B cell (primary cell): ENCODE measurements around the gene SCRN1. TPM values are rescaled to one million over a fixed set of nuclear protein-coding genes. Genes with fewer than 3 reads are reported as not detected.
"Not testable (repeated sequence)": the region's sequence is repeated elsewhere in the genome, so short reads cannot be mapped to it uniquely, and the experiment has no call there.

Experiments
- ATAC-seq: fragments of 200-7000 bp; cut with Tn5 transposase; one replicate; pipeline ENCODE4 v1.10.0; 2021; ENCODE audit warnings: low read depth, mild to moderate bottlenecking, moderate number of reproducible peaks, moderate library complexity
- CTCF ChIA-PET: fragments of 350-600 bp; sonication (Branson Sonifier 250); formaldehyde crosslinking; loops from one replicate; lab custom pipeline; 2021; ENCODE audit warnings: antibody characterized with exemption, inconsistent platforms; lab: Charles Lee
- POLR2A ChIA-PET: fragments of 350-600 bp; sonication (Branson Sonifier 250); formaldehyde crosslinking; loops from one replicate; lab custom pipeline; 2021; ENCODE audit warnings: antibody characterized with exemption; lab: Charles Lee
- DNase-seq: peaks from one replicate; pipeline ENCODE4 v3.0.0; 2013
- H2AFZ ChIP-seq: 2 replicates; pipeline ENCODE4 v1.6.1; 2012; ENCODE audit warnings: mild to moderate bottlenecking, low read depth, low read length; ENCODE audit not compliant: insufficient read depth, poor library complexity, severe bottlenecking
- H3K27ac ChIP-seq, 2 donors: 1 replicate in 1 of 2; 2 replicates in 1 of 2; pipeline ENCODE4 v1.5.1; 2012 to 2013; ENCODE audit warnings: low read length in 2 of 2, mild to moderate bottlenecking in 2 of 2, moderate library complexity in 1 of 2
- H3K27me3 ChIP-seq, 4 experiments: fragments of 200-600 bp in 1 of 4; sonication (generic) in 1 of 4; replicated peaks in 1 of 4; 1 replicate in 2 of 4; 2 replicates in 2 of 4; pipeline versions ENCODE4 v1.6.1 to v1.7.0; 2013 to 2016; ENCODE audit warnings: low read length in 3 of 4, mild to moderate bottlenecking in 2 of 4, mixed read lengths in 1 of 4, moderate library complexity in 1 of 4; ENCODE audit not compliant: insufficient read depth in 4 of 4, control insufficient read depth in 3 of 4; ENCODE audit errors: control extremely low read depth in 1 of 4
- H3K36me3 ChIP-seq, 2 experiments: replicated peaks in 1 of 2; 1 replicate in 1 of 2; 2 replicates in 1 of 2; pipeline versions ENCODE4 v1.6.1 to v1.7.1; 2013; ENCODE audit warnings: low read length in 1 of 2; ENCODE audit not compliant: insufficient read depth in 2 of 2, control insufficient read depth in 1 of 2; ENCODE audit errors: control extremely low read depth in 1 of 2, extremely low read depth in 1 of 2
- H3K4me1 ChIP-seq, 2 donors: fragments of 200-600 bp in 1 of 2; sonication (generic) in 1 of 2; 1 replicate in 1 of 2; 2 replicates in 1 of 2; pipeline versions ENCODE4 v1.5.1 to v1.6.1; 2013 to 2017; ENCODE audit warnings: low read length in 2 of 2; ENCODE audit not compliant: control insufficient read depth in 2 of 2, insufficient read depth in 2 of 2
- H3K4me2 ChIP-seq: replicated peaks from 2 replicates; pipeline ENCODE3; 2012; ENCODE audit warnings: mild to moderate bottlenecking, low read depth, low read length; ENCODE audit not compliant: poor library complexity, severe bottlenecking
- H3K4me3 ChIP-seq, 5 experiments: fragments of 200-600 bp in 1 of 5; sonication (generic) in 1 of 5; 1 replicate in 3 of 5; 2 replicates in 2 of 5; pipeline versions ENCODE4 v1.5.1 to v1.7.0; 2011 to 2016; ENCODE audit warnings: low read length in 4 of 5, mild to moderate bottlenecking in 4 of 5, low read depth in 2 of 5, control low read depth in 1 of 5, moderate library complexity in 1 of 5; ENCODE audit not compliant: insufficient read depth in 1 of 5; ENCODE audit errors: control extremely low read depth in 1 of 5, extremely low read depth in 1 of 5
- H3K79me2 ChIP-seq: fragments of 200-600 bp; sonication (generic); one replicate; pipeline ENCODE4 v1.6.0; 2016; ENCODE audit warnings: low read length; ENCODE audit not compliant: control insufficient read depth, insufficient read depth
- H3K9ac ChIP-seq: fragments of 200-600 bp; sonication (generic); 2 replicates; pipeline ENCODE4 v1.6.1; 2017; ENCODE audit warnings: mild to moderate bottlenecking, low read length, moderate library complexity
- H3K9me3 ChIP-seq, 3 donors: one replicate each; pipeline versions ENCODE4 v1.6.1 to v1.7.1; 2013; ENCODE audit warnings: low read length in 2 of 3; ENCODE audit not compliant: control insufficient read depth in 2 of 3, insufficient read depth in 1 of 3; ENCODE audit errors: control extremely low read depth in 1 of 3
- H4K20me1 ChIP-seq: 2 replicates; pipeline ENCODE4 v1.6.0; 2012; ENCODE audit warnings: mild to moderate bottlenecking, low read length; ENCODE audit not compliant: insufficient read depth, control insufficient read depth, poor library complexity, severe bottlenecking
- H3K27ac Mint-ChIP-seq: one replicate; pipeline ENCODE4 v1.8.0; 2021; ENCODE audit warnings: mixed read lengths
- H3K27me3 Mint-ChIP-seq: one replicate; pipeline ENCODE4 v1.8.0; 2021; ENCODE audit warnings: mixed read lengths
- H3K4me1 Mint-ChIP-seq: one replicate; pipeline ENCODE4 v1.8.0; 2021; ENCODE audit warnings: mixed read lengths
- H3K4me3 Mint-ChIP-seq: one replicate; pipeline ENCODE4 v1.8.0; 2021; ENCODE audit warnings: mixed read lengths
- H3K9me3 Mint-ChIP-seq: one replicate; pipeline ENCODE4 v1.8.0; 2022; ENCODE audit warnings: mixed read lengths; ENCODE audit not compliant: insufficient read depth
- EZH2 ChIP-seq: IDR thresholded peaks from 2 replicates; pipeline ENCODE4 v1.6.1; 2012; ENCODE audit warnings: borderline replicate concordance, low read depth, mild to moderate bottlenecking, moderate library complexity, low read length; ENCODE audit not compliant: insufficient read depth, poor library complexity, severe bottlenecking
- WGBS: methylation state at CpG from one replicate; pipeline ENCODE4 v1.1.5; 2013; ENCODE audit warnings: missing lambda C conversion rate; ENCODE audit not compliant: insufficient coverage; 5-methylcytosine and 5-hydroxymethylcytosine counted together
- intact Hi-C: fragments of 100-400 bp; cut with micrococcal nuclease; formaldehyde crosslinking; loops from one replicate; pipeline ENCODE4 v1.10.0; 2022
- polyA plus RNA-seq: library from polyadenylated mRNA; depleted of rRNA; stranded (reverse); fragments of >200 nt; gene quantifications from 2 replicates; pipeline ENCODE4 v1.2.3, GENCODE V29; 2012
- total RNA-seq, 2 donors: library from RNA; stranded (reverse); fragments of 120-200 nt in 1 of 2; gene quantifications; 1 replicate in 1 of 2; 2 replicates in 1 of 2; pipeline versions ENCODE4 v1.2.3 to v1.2.4, GENCODE V29; 2013 to 2022
- TF ChIP-seq, protein P1 (sequence below): fragments of 200-600 bp; IDR thresholded peaks from one replicate; pipeline ENCODE4 v1.8.0; 2022; ENCODE audit warnings: antibody characterized with exemption, mild to moderate bottlenecking

The SCRN1 gene
- total and polyA plus RNA-seq, 2 donors (not counting 1 experiment from before 2014, with no cell fraction given) = 16.6 to 66.6 TPM

- WGBS = 95% methylated on average over 5 of the region's 5 CpGs
- no peak overlapping the region for H3K27ac ChIP-seq
- no peak overlapping the region for H3K4me2 ChIP-seq
- H3K27me3 ChIP-seq = no peaks in the 10 kb centered on the region
- Mint-ChIP-seq H3K4me1 (no peaks in the 10 kb centered on the region), H3K27ac (no peak overlapping the region), H3K9me3 (no peaks in the 10 kb centered on the region), H3K4me3 (no peak overlapping the region), H3K27me3 (peaks cover 4% of the 10 kb centered on the region)
- no peak overlapping the region for H3K4me3 ChIP-seq
- no peaks in the 10 kb centered on the region for H3K4me1 ChIP-seq
- no peaks in the 10 kb centered on the region for H4K20me1 ChIP-seq
- H3K79me2 ChIP-seq = no peaks in the 10 kb centered on the region
- H2AFZ ChIP-seq = no peak overlapping the region
- H3K9ac ChIP-seq = no peak overlapping the region
- H3K9me3 ChIP-seq = no peaks in the 10 kb centered on the region
- intact Hi-C loops = no loop called here
- H3K36me3 ChIP-seq = no peaks in the 10 kb centered on the region
- no peak for ATAC-seq
- TF ChIP-seq EZH2 = no peak
- TF ChIP-seq, protein P1, sequence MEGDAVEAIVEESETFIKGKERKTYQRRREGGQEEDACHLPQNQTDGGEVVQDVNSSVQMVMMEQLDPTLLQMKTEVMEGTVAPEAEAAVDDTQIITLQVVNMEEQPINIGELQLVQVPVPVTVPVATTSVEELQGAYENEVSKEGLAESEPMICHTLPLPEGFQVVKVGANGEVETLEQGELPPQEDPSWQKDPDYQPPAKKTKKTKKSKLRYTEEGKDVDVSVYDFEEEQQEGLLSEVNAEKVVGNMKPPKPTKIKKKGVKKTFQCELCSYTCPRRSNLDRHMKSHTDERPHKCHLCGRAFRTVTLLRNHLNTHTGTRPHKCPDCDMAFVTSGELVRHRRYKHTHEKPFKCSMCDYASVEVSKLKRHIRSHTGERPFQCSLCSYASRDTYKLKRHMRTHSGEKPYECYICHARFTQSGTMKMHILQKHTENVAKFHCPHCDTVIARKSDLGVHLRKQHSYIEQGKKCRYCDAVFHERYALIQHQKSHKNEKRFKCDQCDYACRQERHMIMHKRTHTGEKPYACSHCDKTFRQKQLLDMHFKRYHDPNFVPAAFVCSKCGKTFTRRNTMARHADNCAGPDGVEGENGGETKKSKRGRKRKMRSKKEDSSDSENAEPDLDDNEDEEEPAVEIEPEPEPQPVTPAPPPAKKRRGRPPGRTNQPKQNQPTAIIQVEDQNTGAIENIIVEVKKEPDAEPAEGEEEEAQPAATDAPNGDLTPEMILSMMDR = no peak
- ChIA-PET POLR2A (no interaction called here), CTCF (no interaction called here)
- no peak for DNase-seq
Observed at GRCh38 chr7:29892231-29892630, 97.4 kb downstream of the SCRN1 start.

GRCh38 chr7:29891766-29892165 lies 97.8 kb downstream of the SCRN1 start:
- Histone ChIP-seq H3K27me3 (no peaks in the 10 kb centered on the region), H4K20me1 (no peaks in the 10 kb centered on the region), H3K9ac (no peak overlapping the region), H3K27ac (no peak overlapping the region), H3K79me2 (no peaks in the 10 kb centered on the region), H2AFZ (no peak overlapping the region), H3K4me2 (no peak overlapping the region), H3K36me3 (no peaks in the 10 kb centered on the region), H3K4me1 (no peaks in the 10 kb centered on the region), H3K9me3 (no peaks in the 10 kb centered on the region), H3K4me3 (no peak overlapping the region)
- intact Hi-C loops = no loop called here
- H3K27ac Mint-ChIP-seq = no peak overlapping the region
- H3K4me1 Mint-ChIP-seq = no peaks in the 10 kb centered on the region
- H3K27me3 Mint-ChIP-seq = peaks cover 2% of the 10 kb centered on the region
- no peak overlapping the region for H3K4me3 Mint-ChIP-seq
- DNase-seq (no peak), ATAC-seq (no peak)
- ChIA-PET CTCF (no interaction called here), POLR2A (no interaction called here)
- 94% methylated on average over 1 of the region's 4 CpGs for WGBS
- no peaks in the 10 kb centered on the region for H3K9me3 Mint-ChIP-seq
- TF ChIP-seq EZH2 = no peak
- TF ChIP-seq, protein P1 = no peak

- H3K27me3 Mint-ChIP-seq, H3K4me1 ChIP-seq, H3K27me3 ChIP-seq, H2AFZ ChIP-seq, H3K4me1 Mint-ChIP-seq, POLR2A ChIA-PET, ATAC-seq, H3K9me3 Mint-ChIP-seq, H3K9me3 ChIP-seq, H3K27ac Mint-ChIP-seq, H3K4me2 ChIP-seq, H3K4me3 ChIP-seq, H3K36me3 ChIP-seq, H3K79me2 ChIP-seq, H3K27ac ChIP-seq, DNase-seq, H4K20me1 ChIP-seq, H3K9ac ChIP-seq, intact Hi-C loops, H3K4me3 Mint-ChIP-seq: not testable (repeated sequence)
- 52% methylated on average over 5 of the region's 14 CpGs for WGBS
- CTCF ChIA-PET = interaction anchor here (1.3 kb wide), 1 partner anchor 12 kb away, joined by 4 read pairs; no protein-coding TSS in a partner anchor
Observed at GRCh38 chr7:29890786-29891185, 98.8 kb downstream of the SCRN1 start.
